ENCODE measurements around the gene PIGN.
"Not testable (repeated sequence)": the region's sequence is repeated elsewhere in the genome, so short reads cannot be mapped to it uniquely, and the experiment has no call there.

Gene PIGN

DNA sequence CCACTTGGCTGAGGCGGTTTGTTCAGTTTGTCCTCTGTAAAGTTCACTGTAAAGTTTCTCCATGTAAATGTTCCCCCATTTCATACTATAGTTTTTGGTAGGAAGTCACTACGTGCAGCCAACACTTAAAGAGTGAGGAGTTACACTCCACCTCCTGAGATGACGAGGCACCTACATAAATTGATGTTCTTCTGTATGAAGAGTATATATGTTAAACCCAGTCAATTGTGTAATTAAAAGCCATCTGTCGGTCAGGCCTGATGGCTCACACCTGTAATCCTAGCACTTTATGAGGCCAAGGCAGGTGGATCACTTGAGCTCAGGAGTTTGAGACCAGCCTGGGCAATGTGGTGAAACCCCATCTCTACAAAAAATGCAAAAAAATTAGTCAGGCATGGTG lies 7.6 kb downstream of the PIGN start:
- DNase-seq = no peak

DNA sequence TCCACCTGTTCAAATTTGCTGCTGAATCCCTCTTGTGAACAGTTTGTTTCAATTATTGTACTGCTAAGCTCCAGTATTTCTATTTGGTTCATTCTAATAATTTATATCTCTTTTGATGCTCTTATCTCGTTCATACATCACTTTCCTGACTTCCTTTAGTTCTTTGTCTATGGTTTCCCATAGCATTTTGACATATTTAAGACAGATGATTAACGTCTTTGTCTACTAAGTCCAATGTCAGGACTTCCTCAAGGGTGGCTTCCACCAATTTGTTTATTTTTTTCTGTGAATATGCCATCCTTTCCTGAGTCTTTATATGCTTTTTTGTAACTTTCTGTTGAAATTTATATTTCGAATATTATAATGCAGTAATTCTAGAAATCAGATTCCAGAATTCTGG lies 9.6 kb downstream of the PIGN start:
- no peak for DNase-seq

- no peak for DNase-seq
Measured at GRCh38 chr18:62175521-62175920, 11.3 kb downstream of the PIGN start.

DNA sequence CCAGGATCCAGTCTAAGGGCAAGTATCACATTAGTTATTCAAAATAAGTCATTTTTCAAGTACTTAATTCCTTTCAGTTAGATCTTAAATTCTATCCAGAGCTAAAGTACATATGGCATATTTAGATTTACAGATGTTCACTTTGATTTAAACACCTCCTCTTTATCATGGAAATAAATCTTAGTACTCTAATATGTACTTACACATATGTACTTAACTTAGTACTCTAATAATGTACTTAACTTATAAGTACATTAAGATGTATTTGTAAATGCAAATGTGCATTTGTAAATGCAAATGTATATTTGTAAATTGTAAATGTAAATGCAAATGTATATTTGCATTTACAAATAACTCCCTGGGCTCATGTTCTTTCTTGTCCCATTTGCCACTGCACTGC lies 14.6 kb downstream of the PIGN start:
- DNase-seq = no peak

GRCh38 chr18:62170857-62171256 lies 16.0 kb downstream of the PIGN start:
- no peak for DNase-seq

DNA sequence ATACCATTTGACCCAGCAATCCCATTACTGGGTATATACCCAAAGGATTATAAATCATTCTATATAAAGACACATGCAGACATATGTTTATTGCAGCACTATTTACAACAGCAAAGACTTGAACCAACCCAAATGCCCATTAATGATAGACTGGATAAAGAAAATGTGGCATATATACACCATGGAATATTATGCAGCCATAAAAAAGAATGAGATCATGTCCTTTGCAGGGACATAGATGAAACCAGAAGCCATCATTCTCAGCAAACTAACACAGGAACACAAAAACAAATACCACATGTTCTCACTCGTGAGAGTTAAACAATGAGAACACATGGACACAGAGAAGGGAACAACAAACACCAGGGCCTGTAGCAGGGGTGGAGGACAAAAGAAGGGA lies 20.3 kb downstream of the PIGN start:
- not testable (repeated sequence) for DNase-seq

GRCh38 chr18:62165583-62165982 lies 21.3 kb downstream of the PIGN start:
- no peak for DNase-seq

DNA sequence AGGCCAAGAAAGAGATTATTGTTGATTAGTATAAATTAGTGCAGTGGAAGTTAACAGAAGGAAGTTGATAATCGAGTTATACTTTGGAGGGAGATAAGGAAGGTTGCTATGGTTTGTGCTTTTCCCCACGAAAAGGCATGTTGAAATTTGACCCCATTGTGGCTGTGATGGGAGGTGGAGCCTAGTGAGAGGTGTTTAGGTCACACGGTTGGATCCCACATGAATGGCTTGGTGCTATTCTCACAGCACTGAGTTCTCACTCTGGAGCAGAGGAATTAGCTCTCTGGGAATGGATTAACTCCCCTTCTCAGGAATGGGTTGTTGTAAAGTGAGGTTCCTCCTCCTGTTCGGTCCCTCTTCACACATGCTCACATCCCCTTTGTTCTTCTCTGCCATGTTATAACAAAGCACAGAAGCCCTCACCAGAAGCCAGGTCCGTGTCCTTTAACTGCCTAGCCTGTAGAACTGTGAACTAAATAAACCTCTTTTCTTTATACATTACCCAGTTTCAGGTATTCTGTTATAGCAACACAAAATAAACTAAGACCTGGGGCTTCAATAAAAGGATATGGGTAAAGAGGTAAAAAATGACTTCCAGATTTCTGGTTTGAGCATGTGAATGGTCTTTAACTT lies 21.9 kb downstream of the PIGN start:
- no peak for DNase-seq

- no peak for DNase-seq
Measured at GRCh38 chr18:62164310-62164709, 22.5 kb downstream of the PIGN start.

DNA sequence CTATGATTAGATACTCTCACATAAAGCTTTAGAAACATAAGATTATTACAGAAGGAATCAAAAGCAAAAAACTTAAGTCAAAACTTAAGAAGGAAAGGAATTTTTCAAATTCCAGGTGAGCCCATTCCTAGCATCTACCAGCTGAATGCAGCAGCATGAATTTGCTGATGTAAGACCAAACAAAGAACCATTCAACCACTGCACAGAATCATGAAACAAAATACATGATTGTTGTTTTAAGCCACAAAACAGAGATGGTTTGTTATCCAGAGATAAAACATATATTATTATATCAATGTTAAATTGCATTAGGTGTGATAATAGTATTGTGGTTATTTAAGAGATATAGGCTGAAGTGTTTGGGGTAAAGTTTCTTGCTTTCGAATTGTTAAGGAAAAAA lies 29.0 kb downstream of the PIGN start:
- no peak for DNase-seq

DNA sequence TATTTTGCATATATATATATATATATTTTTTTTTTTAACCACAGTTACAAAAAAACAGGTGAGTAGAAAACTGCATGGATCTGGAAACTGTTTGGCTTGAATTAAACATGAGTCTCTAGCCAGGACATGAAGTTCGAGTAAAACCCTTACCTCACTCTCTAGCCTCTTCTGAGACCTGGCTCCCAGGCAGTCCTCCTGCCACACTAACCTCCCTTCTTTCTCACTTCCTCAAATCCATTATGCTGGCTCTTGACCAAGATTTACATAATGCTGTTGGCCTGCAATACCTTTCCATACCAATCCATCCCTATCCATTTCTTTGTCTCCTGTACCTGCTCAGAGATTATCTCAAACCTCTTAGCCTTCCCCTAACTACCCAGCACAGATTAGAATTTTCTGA lies 34.0 kb downstream of the PIGN start:
- DNase-seq = no peak

DNA sequence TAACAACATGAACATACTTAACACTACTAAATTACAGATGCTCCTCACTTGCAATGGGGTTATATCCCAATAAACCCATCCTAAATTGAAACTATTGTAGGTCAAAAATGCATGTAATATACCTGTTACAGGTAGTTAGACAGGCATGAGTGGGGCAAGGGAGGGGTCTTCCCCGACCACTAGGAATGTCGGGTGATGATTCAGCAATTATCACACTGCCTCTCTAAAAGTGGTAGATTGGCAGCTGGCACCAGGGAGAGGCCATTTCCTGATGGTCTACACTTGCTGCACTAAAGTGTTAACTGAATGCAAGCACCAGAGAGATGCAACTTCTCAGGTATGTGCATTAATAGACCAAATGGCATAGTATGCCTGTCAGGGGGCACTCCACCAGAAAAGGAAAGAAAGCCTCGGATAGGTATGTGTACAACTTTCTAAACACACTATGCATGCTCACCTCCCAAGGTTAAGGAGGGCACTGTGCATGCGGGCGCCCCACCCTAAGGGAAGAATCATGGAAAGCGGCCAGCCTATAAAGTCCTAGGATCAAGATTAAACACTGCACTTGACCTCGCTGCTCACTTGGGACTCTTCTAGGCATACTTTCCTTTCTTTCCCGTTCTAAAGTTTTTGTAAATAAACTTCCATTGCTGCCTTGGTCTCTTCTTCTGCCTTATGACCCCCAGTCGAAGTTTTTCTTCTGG lies 35.6 kb downstream of the PIGN start:
- no peak for DNase-seq

DNA sequence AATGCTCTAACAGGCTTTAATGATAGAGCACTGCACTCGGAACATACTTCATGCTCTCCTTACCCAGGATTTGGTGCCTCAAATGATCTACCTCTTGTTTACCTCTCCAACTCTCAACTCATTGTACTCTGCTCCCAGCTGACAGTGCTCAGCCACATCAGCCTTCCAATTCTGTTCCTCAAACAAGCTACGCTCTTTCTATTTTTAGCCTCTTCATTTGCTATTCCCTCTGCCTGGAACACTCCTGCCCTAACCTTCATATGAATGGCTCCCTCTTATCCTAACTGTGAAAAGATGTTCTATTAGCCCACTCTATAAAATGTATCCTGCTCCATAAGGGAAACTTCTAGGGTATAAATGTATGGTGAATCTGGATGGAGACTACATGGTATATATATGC lies 42.5 kb downstream of the PIGN start:
- DNase-seq = no peak

DNA sequence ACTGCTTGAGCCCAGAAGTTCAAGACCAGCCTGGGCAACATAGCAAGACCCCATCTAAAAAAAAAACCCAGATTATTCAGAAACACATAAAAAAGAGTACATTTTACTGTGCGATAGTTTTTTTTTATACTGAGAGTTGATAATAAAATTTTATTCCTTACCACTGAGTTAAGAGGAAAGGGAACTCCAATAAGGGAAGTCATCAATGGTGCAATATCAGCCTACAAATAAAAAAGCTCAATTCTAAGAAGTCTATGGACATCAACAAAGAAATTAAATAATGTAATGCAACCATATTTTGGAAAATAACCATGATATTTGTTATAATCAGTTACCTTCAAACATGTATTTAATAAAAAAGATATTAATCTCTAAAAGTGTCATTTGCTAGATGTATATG lies 46.6 kb downstream of the PIGN start:
- DNase-seq = no peak

DNA sequence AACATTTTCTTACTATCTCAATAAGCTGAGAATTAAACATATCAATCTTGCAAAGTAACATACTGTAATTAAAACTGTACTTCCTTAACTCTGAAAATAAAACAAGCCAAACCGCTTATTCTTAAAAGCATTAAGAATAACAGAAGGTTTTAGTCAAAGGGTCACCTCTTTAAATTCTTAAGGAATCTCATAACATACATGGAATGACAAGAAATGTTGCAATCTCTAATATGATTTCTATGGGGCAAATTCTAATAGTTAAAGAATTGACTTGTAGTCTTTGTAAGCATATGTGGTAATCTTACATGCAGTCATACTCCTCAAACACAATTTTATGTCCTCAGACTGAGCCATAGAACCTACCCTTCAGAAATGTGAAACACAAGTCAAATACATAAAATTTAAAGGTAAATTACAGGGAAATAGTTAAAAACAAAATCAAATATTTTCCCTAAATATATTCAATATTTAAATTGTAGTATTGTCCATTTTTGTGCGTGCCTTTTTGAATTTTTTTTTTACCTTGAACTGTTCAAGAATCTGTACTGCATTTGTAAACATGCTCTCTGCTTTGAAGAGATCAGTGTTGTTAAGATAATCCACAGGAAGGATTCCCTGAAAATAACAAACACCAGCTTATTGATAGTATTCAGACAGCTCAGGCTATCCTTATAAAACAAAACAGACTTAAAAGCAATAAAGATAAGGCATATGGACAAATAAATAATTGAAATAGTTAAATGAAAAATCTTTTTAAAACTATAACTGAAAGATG lies 48.2 kb downstream of the PIGN start:
- no peak for DNase-seq

DNA sequence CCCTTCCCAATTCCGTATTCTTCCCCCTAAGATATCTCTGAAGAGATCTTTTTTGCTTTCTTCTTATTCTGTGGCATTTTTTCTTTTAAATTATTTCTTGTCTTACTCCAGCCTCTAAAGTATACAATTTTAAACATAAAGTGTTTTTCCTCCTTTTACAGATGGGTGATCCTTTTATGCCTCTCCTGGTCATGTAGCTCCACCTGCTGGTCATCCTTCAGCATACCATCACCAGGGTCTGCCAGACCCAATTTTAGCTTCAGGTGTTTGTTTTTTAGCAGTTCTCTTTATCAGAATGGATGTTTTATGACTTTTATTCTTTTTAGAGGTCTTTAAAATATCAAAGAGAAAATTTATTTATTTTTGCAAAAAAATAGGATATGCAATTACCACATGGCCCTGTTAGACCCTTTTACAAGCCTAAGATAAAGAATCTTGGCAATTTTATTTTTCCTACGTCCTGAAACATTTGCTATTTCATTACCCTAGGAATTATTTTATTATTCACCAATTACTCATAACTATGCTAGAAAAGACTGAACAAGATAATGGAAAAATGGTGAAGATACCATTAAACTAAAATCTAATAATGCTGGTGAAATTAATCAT lies 55.5 kb downstream of the PIGN start:
- DNase-seq = peak; percentile 3

DNA sequence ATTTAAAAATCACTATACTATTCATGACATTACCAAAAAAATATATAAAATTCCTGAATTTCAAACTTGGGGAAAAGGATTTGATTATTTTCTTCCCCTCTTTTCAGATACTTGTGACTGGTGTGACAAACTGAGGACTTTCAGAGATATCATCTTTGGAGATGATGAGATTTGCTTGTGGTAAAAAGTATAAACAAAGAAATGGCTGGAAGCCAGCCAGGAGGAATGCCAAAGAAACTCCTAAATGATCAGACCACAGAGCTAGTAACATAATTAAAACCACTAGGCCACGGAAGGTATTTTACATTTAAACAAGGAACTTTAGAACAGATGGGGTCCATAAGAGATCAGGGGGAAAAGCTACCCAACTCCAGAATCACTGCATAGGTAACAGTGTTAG lies 58.7 kb downstream of the PIGN start:
- DNase-seq = no peak

DNA sequence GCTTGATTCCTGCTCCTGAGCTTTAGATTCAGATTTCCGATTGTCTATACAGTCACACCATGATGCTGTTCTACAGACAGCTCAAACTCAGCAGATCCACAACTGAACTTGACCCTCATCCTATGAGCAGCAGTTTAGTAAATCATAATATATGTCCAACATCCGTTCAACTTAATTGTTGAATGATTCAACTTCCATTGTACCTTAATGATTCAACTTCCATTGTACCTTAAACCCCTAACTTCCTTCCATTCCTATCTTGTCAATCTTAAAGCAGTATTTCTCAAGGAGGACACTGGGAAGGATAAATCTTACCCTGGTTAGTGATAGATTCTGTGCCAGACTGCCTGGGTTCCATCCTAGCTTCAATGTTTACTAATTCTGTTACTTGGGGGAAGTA lies 60.1 kb downstream of the PIGN start:
- DNase-seq = no peak

- no peak for DNase-seq
Measured at GRCh38 chr18:62125702-62126101, 61.2 kb downstream of the PIGN start.

- no peak for DNase-seq
Measured at GRCh38 chr18:62122330-62122729, 64.5 kb downstream of the PIGN start.

- no peak for DNase-seq
Measured at GRCh38 chr18:62119884-62120283, 67.0 kb downstream of the PIGN start.

DNA sequence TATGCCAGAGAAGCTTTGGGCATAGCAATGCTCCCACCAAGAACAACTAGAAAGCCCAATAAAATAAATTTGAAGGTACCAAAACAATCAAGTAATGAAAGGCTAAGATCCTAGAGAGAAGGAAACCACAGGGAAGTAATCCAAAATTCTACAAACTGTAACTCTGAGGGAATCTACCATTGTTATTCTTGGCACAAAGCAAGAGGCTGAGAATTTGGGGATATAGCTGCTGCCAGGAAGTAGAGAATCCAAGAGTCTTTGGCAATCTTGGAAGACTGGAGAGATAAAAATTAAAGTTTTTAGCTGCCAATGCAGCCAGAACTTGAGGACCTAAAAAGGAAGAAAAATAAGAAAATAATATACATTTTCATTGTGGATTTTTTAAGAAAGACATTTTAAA lies 68.5 kb downstream of the PIGN start:
- DNase-seq = no peak

DNA sequence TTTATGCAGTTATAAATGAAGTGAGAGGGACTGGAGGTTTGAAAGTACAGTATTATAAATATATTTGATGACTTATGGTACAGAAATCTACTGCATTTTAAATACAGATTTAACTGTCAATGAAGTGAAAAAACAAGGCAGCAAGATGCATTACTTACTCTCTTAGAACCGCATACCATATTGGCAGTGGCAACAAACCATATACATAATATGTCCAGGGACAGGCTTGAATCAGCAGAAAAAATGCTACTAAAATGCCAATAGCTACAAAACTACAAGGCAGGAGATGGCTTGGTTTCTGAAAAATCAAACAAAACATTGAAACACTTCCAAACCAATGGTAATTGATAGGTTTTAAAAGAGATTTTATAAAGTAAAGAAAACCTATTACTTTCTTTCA lies 77.2 kb downstream of the PIGN start:
- no peak for DNase-seq

DNA sequence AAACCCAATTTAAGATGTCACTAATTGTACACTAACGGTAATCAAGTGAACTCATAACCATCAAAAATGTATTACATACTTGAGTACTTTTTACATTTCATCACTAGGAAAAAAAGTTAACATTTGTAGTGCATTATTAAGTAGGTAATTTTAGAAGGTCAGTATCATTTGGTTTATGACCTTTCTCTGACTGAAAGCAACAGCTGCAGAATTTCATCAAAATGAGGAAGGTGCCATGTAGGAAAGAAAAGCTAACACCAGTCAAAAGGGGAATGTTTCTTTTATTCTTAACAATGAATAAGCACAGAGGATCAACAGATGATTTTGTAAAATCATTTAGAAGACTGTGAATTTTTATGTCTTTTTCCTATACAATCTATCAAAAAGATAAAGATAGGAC lies 79.0 kb downstream of the PIGN start:
- DNase-seq = no peak

Data from NCI-H1048 (cell line).